Stimulated activated CD4-positive, alpha-beta T cell treated with anti-CD3 and anti-CD28 coated beads, Interleukin-1b, Interleukin-23, amount 100 ng/mL, for 24 hours (primary cell): ENCODE data around the gene SLC49A4.
"Not testable (repeated sequence)": the region's sequence is repeated elsewhere in the genome, so short reads cannot be mapped to it uniquely, and the experiment has no call there.

Experiments used
- DNase-seq, 4 experiments: peaks; one replicate each; pipeline ENCODE4 v3.0.0-alpha.2; 2020; ENCODE audit warnings: low read depth in 4 of 4, low spot score in 1 of 4

The SLC49A4 gene, protein sequence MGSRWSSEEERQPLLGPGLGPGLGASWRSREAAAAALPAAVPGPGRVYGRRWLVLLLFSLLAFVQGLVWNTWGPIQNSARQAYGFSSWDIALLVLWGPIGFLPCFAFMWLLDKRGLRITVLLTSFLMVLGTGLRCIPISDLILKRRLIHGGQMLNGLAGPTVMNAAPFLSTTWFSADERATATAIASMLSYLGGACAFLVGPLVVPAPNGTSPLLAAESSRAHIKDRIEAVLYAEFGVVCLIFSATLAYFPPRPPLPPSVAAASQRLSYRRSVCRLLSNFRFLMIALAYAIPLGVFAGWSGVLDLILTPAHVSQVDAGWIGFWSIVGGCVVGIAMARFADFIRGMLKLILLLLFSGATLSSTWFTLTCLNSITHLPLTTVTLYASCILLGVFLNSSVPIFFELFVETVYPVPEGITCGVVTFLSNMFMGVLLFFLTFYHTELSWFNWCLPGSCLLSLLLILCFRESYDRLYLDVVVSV

GRCh38 chr3:122794779-122795673 is at the start of gene SLC49A4:
Gene SLC49A4, plus strand, starts transcription at chr3:122795069. Its CDS starts 124 bp downstream, at chr3:122795193.
- DNase-seq = peak; percentile 21 to 57 (median 36)

GRCh38 chr3:122745369-122746021 is 49.4 kb upstream of the SLC49A4 start:
- DNase-seq = no peak

DNA sequence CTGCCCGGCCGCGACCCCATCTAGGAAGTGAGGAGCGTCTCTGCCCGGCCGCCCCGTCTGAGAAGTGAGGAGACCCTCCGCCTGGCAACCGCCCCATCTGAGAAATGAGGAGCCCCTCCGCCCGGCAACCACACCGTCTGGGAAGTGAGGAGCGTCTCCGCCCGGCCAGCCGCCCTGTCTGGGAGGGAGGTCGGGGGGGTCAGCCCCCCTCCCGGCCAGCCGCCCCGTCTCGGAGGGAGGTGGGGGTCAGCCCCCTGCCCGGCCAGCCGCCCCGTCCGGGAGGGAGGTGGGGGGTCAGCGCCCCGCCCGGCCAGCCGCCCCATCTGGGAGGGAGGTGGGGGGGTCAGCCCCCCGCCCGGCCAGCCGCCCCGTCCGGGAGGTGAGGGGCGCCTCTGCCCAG is 47.6 kb upstream of the SLC49A4 start:
- not testable (repeated sequence) for DNase-seq

DNA sequence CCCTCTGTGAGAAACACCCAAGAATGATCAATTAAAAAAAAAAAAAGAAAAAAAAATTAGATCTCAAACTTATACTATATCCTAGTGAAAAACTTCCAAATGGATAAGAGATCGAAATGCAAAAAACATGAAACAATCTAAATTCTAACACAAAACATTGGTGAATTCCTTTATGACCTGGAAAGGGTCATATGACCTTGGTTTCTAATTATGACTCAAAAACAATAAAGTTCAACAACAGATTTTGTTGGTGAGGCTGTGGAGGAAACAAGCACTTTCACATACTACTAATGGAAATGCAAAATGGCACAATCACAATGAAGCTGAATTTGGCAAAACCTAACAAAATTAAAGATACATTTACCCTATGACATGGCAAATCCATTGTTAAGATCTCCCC is 46.5 kb upstream of the SLC49A4 start:
- no peak for DNase-seq

- DNase-seq = no peak
These were observed 39.9 kb upstream of the SLC49A4 start for GRCh38 chr3:122754929-122755328.

- DNase-seq = no peak
These were observed 39.4 kb upstream of the SLC49A4 start for GRCh38 chr3:122755491-122755890.

DNA sequence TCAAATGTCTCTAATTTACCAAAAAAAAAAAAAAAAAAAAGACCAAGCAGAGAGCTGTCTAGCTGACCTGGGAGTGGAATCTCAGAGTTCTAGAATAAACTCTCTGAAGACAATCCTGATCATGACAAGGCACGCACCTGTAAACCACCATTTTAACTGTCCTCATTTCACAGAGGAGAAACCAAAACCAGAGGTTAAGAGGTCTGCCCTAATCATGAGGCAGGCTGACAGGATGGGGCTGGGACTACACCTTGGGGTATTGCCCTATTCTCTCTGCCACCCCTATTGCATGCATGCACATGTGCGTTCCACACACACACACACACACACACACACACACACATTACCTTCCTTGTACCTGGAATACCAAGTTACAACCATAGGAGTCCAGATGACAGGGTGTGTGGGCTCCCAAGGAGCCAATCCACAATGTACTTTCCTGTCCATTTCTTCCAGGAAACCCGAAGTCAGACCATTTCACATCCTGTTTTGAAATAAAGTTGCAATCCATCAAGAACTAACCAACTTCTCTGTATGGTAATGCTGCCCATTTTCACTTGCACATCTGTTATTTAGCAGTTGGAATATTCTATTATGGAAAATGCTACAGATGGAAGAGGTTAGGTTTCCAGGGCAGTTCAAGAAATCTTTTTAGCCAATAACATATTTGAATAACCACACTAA is 35.9 kb upstream of the SLC49A4 start:
- no peak for DNase-seq

DNA sequence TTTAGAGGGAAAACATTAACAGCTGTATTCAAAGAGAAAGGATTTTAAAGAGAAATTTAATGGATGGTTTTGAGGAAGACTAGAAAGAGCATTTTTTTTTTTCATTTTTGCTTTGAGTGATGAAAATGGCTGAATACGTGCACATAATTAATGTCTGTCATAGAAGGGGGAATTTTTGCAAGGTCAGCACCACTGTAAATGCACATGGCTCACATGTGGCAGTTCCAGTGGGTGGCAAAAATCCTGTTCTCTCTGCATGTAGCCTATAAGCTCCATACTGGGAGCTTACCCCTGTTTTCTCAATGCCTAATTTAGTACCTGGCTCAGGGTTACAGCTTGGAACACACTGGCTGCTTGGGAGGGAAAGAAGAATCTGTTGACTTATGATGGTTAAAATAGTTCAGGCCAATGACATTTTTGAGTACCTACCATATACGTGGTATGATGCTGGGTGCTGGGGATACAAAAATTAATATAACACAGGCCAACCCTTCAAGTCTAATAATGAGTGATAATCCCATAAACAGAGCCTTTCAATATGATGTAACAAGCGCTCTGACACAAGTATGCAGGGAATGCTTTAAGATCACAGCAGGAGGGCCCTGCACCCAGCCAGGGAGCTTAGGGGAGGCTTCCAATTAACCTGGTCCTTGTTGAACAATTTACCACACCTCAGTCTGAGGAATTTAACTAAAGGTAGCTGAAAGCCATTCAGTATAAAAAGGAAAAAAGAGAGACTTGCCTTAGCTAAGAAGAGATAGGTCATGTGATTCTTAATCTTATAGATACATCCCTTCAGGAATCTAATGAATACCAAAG is 34.2 kb upstream of the SLC49A4 start:
- no peak for DNase-seq

DNA sequence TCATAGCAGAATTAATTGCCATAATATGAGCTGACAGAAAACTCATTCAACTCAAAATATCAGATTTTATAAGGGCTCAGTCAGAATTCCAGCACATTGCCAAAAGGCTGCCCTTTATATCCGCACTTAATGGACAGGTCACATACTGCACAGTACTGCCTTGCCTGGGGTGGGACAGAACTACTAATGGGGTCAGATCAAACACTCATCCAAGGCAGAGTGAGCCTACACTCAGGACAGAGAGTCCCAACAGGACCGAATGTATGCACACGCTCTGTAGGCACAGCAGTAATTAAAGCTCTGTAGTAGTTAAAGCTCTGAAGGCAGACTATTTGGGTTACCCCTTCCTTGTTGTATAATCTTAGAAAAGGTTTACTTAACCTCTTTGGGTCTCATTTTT is 28.4 kb upstream of the SLC49A4 start:
- DNase-seq = no peak

- DNase-seq = no peak
These were observed 27.1 kb upstream of the SLC49A4 start for GRCh38 chr3:122767540-122768372.

- DNase-seq = no peak
These were observed 24.2 kb upstream of the SLC49A4 start for GRCh38 chr3:122770521-122771202.

GRCh38 chr3:122772827-122773226 is 22.0 kb upstream of the SLC49A4 start:
- DNase-seq = no peak

DNA sequence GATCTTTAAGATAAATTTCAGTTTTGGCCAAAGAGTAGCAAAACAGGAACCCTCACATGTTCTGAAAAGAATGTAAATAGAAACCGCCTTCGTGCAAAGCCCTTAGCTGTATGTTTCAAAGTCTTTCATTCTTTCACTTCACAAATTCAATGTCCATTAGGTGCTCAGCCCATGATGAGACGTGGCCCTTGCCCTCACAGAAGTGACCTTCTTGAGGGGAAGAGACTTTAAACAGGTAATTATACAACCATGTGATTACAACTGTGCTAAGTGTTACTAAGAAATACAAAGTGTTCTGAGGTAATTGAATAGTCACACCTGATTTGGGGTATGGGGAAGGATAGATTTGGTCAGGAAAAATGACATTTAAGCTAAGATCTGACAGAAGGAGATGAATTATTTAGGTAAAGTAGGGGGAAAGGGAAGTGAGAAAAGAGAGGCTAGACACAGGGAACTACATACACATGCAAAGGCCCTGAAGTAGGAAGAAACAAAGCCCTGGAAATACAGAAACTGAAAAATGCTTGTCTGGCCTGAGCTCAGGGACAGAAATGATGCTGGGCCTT is 20.8 kb upstream of the SLC49A4 start:
- no peak for DNase-seq

DNA sequence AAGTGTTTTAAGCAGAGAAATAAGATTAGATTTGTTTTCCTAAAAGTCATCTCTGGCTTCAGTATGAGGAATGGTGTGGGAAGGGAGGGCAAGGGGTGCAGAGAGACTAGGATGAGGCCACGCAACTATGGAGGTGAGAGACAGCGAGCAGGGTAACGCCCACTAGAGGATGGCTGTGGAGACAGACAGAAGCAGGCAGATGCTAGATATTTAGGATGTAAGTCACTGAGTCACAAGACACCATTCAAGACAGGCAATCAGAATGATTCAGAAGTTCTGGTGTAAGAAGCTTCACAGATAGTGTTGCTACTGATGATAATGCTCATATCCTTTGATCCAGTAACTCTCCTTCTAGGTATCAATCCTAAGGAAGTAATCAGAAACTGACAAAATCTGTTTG is 20.3 kb upstream of the SLC49A4 start:
- no peak for DNase-seq

DNA sequence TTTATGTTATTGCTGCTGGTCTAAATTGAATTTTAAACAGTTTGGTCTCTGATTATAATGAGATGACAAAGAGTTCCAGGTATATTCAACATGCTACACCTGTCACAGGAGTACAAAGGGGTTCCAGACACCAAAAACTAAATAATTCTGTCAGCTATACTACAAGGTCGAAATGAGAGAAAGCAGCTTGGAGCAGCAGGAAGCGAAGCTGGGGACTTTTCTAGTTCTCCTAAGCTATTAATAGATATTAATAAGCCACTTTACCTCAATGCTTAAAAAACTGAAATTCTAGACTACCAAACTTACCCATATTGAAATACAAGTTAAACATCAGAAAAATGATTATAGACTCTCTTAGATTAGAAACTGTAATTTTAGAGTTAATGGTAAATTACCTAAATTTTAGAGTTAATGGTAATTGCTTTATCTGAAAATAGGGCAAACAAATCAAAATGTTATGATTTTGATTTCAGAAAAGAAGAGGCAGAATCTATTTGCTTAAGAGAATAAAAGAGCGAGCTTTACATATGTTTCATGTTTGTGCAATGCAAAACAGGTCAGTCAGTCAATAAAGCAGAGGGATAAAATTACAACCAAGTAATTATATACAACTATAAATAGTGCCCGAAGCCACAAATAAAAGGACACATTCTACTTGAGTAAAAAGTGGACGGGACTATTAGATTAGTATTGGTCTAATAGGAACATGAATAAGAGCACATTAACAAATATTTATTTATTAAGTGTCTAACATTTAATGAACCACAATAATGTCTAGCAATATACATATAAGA is 18.0 kb upstream of the SLC49A4 start:
- DNase-seq = no peak

- no peak for DNase-seq
These were observed 17.3 kb upstream of the SLC49A4 start for GRCh38 chr3:122777563-122777962.

DNA sequence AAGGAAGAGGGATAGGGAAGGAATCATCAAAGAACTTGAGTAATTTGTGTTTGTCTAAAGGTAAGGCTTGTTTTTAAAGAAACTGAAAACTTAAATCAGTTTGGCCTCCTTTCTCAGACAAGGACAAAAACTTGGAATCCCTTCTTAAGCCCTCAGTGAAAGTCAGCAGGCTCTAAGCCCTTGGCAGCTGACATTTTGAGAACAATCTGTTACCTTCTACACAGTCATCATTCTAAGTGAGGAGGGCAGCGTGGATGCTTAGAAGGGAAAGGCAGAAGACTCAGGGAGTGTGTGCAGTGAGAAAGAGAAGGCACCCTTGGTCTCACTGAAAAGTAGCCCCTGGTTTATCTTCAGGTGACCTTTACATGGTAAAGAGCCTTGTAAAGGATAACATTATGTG is 12.1 kb upstream of the SLC49A4 start:
- DNase-seq = no peak
